BLaER1 (cell line): ENCODE data around the gene NAXD.
"Not testable (repeated sequence)": the region's sequence is repeated elsewhere in the genome, so short reads cannot be mapped to it uniquely, and the experiment has no call there.

Source experiments
- H3K27ac ChIP-seq: shearing (Covaris generic); formaldehyde crosslinking; 2 replicates; pipeline ENCODE4 v1.8.1; 2022
- H3K27me3 ChIP-seq: shearing (Covaris generic); formaldehyde crosslinking; 2 replicates; pipeline ENCODE4 v1.8.1; 2022
- H3K36me3 ChIP-seq: shearing (Covaris generic); formaldehyde crosslinking; 2 replicates; pipeline ENCODE4 v1.8.1; 2022
- H3K4me1 ChIP-seq: shearing (Covaris generic); formaldehyde crosslinking; 2 replicates; pipeline ENCODE4 v1.8.1; 2022
- H3K4me2 ChIP-seq: shearing (Covaris generic); formaldehyde crosslinking; 2 replicates; pipeline ENCODE4 v1.8.1; 2022
- H3K4me3 ChIP-seq: shearing (Covaris generic); formaldehyde crosslinking; 2 replicates; pipeline ENCODE4 v1.8.1; 2022
- H3K9ac ChIP-seq: shearing (Covaris generic); formaldehyde crosslinking; 2 replicates; pipeline ENCODE4 v1.8.1; 2022
- H3K9me3 ChIP-seq: shearing (Covaris generic); formaldehyde crosslinking; 2 replicates; pipeline ENCODE4 v1.8.1; 2022
- H4K20me1 ChIP-seq: shearing (Covaris generic); formaldehyde crosslinking; 2 replicates; pipeline ENCODE4 v1.8.1; 2022
- Cebpa-rat ChIP-seq: shearing (Covaris generic); IDR thresholded peaks from 2 replicates; pipeline ENCODE4 v1.8.1; 2022

The NAXD gene

DNA sequence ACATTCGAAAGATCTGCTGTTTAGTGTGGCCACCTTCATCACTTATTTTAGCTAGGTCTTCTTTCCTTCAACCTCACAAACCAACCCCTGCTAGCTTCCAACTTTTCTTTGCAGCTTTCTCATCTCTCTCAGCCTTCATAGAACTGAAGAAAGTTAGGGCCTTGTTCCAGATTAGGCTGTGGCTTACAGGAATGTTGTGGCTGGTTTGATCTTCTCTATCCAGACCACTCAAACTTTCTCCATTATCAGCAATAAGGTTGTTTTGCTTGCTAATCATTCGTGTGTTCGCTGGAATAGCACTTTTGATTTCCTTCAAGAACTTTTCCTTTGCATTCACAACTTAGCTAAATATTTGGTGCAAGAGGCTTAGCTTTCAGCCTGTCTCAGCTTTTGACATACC, 45.9 kb downstream of the NAXD start:
- no peak overlapping the region for H3K9ac ChIP-seq
- peaks cover 42% of the 10 kb centered on the region for H3K9me3 ChIP-seq
- no peak overlapping the region for H3K4me3 ChIP-seq
- H3K36me3 ChIP-seq: peaks cover 91% of the 10 kb centered on the region
- no peaks in the 10 kb centered on the region for H3K27me3 ChIP-seq
- H4K20me1 ChIP-seq: no peaks in the 10 kb centered on the region
- peaks cover 9% of the 10 kb centered on the region for H3K4me1 ChIP-seq
- no peak overlapping the region for H3K4me2 ChIP-seq
- TF ChIP-seq Cebpa-rat: no peak
- no peak overlapping the region for H3K27ac ChIP-seq

DNA sequence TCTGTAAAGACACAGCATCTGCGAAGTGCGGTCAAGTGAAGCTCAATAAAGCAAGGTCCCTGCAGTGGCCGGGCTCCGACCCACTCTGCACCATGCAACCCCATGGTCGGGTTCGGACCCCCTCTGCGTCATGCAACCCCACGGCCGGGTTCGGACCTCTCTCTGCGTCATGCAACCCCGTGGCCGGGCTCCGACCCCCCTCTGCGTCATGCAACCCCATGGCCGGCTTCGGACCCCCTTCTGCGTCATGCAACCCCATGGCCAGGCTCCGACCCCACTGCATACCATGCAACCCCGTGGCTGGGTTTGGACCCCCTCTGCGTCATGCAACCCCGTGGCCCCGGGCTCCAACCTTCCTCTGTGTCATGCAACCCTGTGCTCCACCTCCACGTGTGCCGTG, 46.7 kb downstream of the NAXD start:
- Histone ChIP-seq H3K36me3 (peaks cover 96% of the 10 kb centered on the region), H3K4me3 (no peak overlapping the region), H4K20me1 (no peaks in the 10 kb centered on the region), H3K4me1 (peaks cover 9% of the 10 kb centered on the region), H3K27ac (no peak overlapping the region), H3K27me3 (no peaks in the 10 kb centered on the region), H3K9ac (no peak overlapping the region), H3K4me2 (no peak overlapping the region), H3K9me3 (peaks cover 42% of the 10 kb centered on the region)
- no peak for TF ChIP-seq Cebpa-rat

DNA sequence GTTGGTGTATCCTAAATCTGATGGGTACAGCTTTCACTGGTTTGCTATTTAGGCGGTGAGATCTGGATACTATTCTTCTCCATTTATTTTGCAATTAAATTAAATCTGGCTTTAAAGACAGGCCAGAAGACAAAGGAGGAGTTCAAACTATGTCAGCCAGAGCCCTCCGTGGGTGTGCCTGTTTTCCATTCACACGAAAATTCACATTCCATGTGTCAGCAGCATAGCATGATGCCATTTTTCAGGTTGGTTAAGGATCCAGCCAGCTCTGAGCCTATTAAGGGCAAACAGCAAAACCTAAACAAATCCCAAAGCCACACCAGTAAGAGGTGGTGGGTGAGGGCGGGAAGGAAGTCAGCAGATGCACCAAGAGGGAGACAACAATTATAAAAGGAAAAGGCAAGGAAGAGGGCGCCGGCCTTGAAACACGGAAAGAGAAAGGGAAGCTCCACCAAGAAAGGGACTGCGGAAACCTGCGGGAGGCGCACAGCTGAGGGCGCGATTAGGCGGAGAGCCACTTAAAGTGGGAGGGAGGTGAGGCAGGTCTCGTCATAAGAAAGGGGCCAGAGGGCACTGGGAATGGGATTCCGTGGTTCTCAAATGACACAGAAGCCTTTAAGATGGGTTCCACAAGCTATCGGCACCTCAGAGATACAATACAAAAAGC, 47.6 kb downstream of the NAXD start:
- Histone ChIP-seq H3K27ac (no peak overlapping the region), H3K36me3 (peaks cover 96% of the 10 kb centered on the region), H3K4me3 (no peak overlapping the region), H3K9ac (no peak overlapping the region), H4K20me1 (no peaks in the 10 kb centered on the region), H3K27me3 (no peaks in the 10 kb centered on the region), H3K4me1 (peaks cover 9% of the 10 kb centered on the region), H3K4me2 (no peak overlapping the region), H3K9me3 (peaks cover 42% of the 10 kb centered on the region)
- TF ChIP-seq Cebpa-rat: no peak

DNA sequence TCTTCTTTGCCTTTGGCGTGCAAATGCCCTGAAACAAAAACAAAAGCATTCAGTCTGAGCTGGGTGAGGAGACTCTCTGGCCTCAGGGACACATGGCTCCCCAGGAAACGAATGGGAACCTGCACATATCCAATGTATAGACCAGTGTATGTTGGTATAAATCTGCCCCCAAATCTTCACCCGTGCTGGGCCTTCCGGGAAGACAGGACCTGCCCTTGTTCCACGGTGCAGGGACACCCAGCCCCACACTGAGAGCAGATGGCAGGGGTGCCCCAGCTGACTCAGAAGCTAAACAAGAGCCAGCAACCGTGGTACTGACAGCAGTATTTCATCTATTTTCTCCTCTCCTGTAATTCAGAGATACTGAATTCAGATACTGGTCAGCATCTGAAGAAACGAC, 48.1 kb downstream of the NAXD start:
- no peak overlapping the region for H3K4me3 ChIP-seq
- H3K4me2 ChIP-seq: no peak overlapping the region
- no peak overlapping the region for H3K9ac ChIP-seq
- no peak overlapping the region for H3K27ac ChIP-seq
- H3K27me3 ChIP-seq: no peaks in the 10 kb centered on the region
- TF ChIP-seq Cebpa-rat: no peak
- peaks cover 99% of the 10 kb centered on the region for H3K36me3 ChIP-seq
- H4K20me1 ChIP-seq: no peaks in the 10 kb centered on the region
- H3K9me3 ChIP-seq: peaks cover 42% of the 10 kb centered on the region
- H3K4me1 ChIP-seq: peaks cover 3% of the 10 kb centered on the region

DNA sequence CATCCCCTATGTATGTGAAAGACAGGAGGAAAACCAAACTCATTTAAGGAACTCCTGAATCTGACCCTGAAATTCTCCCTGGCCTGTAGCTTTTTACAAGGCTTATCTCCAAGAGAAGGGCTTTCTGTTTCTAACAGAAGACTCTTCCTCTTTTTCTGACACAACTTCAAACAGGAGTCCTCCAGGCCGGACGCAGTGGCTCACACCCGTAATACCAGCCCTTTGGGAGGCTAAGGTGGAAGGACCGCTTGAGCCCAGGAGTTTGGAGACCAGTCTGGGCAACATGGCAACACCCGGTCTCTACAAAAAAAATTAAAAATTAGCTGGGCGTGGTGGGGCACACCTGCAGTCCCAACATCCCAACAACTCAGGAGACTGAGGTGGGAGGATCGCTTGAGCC, 48.7 kb downstream of the NAXD start:
- no peaks in the 10 kb centered on the region for H3K4me1 ChIP-seq
- H3K4me2 ChIP-seq: no peak overlapping the region
- no peaks in the 10 kb centered on the region for H4K20me1 ChIP-seq
- H3K27ac ChIP-seq: no peak overlapping the region
- H3K27me3 ChIP-seq: no peaks in the 10 kb centered on the region
- no peak overlapping the region for H3K9ac ChIP-seq
- peaks cover 99% of the 10 kb centered on the region for H3K36me3 ChIP-seq
- H3K4me3 ChIP-seq: no peak overlapping the region
- peaks cover 41% of the 10 kb centered on the region for H3K9me3 ChIP-seq
- TF ChIP-seq Cebpa-rat: no peak

DNA sequence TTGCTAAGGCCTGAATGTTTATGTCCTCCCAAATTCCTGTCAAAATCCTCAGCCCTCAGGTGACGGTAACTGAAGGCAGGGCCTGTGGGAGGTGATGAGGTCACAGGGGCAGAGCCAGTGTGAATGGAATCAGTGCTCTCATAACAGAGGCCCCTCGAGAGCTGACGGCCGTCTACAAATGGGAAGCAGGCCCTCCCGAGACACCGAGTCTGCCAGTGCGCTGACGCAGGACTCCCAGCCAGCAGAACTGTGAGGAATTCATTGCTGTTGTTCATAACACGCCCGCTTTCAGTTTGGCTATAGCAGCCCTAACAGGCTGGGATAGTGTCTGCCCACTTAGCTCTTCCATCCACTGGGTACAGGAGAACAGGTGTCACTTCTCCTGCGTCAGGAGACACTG, 49.3 kb downstream of the NAXD start:
- Histone ChIP-seq H4K20me1 (no peaks in the 10 kb centered on the region), H3K9me3 (peaks cover 36% of the 10 kb centered on the region), H3K27ac (no peak overlapping the region), H3K36me3 (peaks cover 99% of the 10 kb centered on the region), H3K9ac (no peak overlapping the region), H3K4me2 (no peak overlapping the region), H3K4me1 (no peaks in the 10 kb centered on the region), H3K27me3 (no peaks in the 10 kb centered on the region), H3K4me3 (no peak overlapping the region)
- no peak for TF ChIP-seq Cebpa-rat

DNA sequence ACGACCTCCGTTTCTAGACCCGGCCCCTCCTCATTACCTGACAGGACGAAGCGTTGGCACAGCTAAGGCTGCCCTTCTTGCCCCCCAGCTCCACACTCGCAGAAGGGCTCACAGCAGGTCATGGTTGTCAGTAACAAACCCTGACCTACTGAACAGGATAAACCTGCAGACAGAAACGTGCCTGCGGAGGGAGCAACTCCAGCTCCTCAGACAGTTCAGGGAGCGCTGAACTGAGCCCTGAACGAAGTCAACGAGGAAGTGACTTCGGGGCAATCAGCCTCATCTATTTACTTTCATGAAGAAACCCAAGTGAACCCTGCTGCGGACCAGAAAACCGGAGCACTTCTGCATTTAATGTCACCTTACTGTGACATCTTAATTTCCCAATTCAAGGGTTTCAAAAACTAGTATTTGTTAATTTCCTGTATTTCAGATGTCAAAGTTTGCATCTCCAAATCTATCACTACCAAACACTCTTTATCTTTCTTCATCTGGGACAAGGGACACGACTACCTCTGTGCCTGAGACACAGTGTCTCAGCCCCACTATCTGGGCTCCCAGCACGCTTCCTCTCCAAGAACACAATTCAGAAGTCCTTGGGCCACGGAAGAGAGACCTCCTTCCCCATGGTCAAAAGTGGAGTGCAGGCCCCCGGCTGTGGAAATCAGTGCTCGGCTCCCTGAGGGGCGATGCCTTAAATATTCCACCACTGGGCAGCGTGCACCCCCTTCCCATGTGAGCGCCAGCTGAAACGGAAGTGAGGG, 50.3 kb downstream of the NAXD start:
- no peaks in the 10 kb centered on the region for H3K4me1 ChIP-seq
- no peaks in the 10 kb centered on the region for H3K27me3 ChIP-seq
- peaks cover 99% of the 10 kb centered on the region for H3K36me3 ChIP-seq
- H3K4me3 ChIP-seq: no peak overlapping the region
- H3K9ac ChIP-seq: no peak overlapping the region
- no peaks in the 10 kb centered on the region for H4K20me1 ChIP-seq
- TF ChIP-seq Cebpa-rat: no peak
- no peak overlapping the region for H3K4me2 ChIP-seq
- no peak overlapping the region for H3K27ac ChIP-seq
- H3K9me3 ChIP-seq: peaks cover 26% of the 10 kb centered on the region

DNA sequence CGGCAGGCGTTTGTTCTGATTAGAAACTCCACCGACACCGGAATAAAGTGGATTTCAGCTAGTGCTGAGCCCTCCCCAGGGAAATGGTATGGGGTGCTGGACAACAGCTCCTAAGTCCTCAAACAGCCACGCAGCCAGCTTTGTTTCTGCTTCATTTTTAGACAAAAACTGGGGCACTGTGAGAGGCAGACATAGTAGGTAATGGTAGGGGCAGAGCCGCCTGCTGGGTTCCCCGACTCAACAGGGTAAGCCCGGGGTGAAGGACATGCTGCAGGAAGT, 50.8 kb downstream of the NAXD start:
- no peak overlapping the region for H3K4me2 ChIP-seq
- no peak for TF ChIP-seq Cebpa-rat
- no peaks in the 10 kb centered on the region for H3K4me1 ChIP-seq
- H4K20me1 ChIP-seq: no peaks in the 10 kb centered on the region
- H3K9me3 ChIP-seq: peaks cover 20% of the 10 kb centered on the region
- no peaks in the 10 kb centered on the region for H3K27me3 ChIP-seq
- peaks cover 99% of the 10 kb centered on the region for H3K36me3 ChIP-seq
- H3K27ac ChIP-seq: no peak overlapping the region
- H3K9ac ChIP-seq: no peak overlapping the region
- H3K4me3 ChIP-seq: no peak overlapping the region

DNA sequence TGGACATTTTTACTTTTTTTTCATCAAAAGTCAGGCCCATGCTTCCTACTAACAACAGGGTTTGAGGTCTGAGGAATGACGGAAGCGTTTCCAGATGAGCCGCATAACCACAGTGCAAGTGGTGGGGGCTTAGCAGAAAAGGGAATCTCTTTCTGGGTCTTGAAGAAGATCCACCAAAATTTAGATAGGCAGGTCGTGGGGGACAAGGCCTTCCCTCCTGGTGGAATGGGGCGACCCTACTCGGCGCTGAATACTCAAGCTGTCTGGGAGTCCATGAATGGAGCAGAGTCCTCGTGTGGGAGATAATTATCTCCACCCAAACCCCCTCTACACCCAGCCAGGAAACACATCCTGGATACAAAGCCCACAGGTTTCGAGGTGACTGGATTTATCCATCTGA, 53.7 kb downstream of the NAXD start:
- peaks cover 76% of the 10 kb centered on the region for H3K36me3 ChIP-seq
- H3K4me1 ChIP-seq: no peaks in the 10 kb centered on the region
- H3K27ac ChIP-seq: no peak overlapping the region
- peaks cover under 1% of the 10 kb centered on the region; the same call in 1 of the 2 replicates for H3K9me3 ChIP-seq
- H3K4me3 ChIP-seq: no peak overlapping the region
- no peak overlapping the region for H3K4me2 ChIP-seq
- TF ChIP-seq Cebpa-rat: no peak
- no peak overlapping the region for H3K9ac ChIP-seq
- no peaks in the 10 kb centered on the region for H3K27me3 ChIP-seq
- no peaks in the 10 kb centered on the region for H4K20me1 ChIP-seq

DNA sequence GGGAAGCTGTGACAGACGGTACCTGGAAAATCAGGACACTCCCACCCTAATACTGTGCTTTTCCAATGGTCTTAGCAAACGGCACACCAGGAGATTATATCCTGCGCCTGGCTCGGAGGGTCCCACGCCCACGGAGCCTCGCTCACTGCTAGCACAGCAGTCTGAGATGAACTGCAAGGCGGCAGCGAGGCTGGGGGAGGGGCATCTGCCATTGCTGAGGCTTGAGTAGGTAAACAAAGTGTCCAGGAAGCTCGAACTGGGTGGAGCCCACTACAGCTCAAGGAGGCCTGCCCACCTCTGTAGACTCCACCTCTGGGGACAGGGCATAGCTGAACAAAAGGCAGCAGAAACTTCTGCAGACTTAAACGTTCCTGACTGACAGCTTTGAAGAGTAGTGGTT, 54.5 kb downstream of the NAXD start:
- H3K36me3 ChIP-seq: peaks cover 74% of the 10 kb centered on the region
- H3K4me1 ChIP-seq, H3K27me3 ChIP-seq, H3K4me2 ChIP-seq, H3K27ac ChIP-seq, H3K9ac ChIP-seq, H3K4me3 ChIP-seq, H4K20me1 ChIP-seq, H3K9me3 ChIP-seq: not testable (repeated sequence)
